Measurements from ENCODE around the gene TTC13. TPM values are rescaled to one million over a fixed set of nuclear protein-coding genes. Genes with fewer than 3 reads are reported as not detected.

The TTC13 gene
- total and polyA plus RNA-seq, 2 of the 13 experiments (the other 11 are each of a cell fraction or from before 2014, with no cell fraction given), result 5.8 to 15.9 TPM

DNA sequence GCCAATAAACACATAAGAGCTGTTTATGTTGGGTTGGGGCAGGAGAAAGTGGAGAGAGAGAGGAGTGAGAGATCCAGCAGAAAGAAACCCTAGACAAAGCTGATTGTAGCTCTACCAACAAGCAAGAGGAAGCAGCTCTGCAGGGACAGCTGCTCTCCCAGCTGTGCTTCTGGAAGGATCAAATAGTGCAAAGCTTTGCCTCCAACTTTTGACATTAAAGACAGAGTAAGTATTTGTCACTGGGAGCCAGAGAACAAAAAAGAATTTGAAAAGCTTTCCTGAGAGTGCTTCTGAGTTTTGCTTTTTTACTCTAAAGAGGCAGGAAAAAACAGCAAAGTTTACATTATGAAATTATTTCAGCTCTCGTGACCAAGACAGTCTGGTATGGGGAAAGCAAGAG lies 81.9 kb downstream of the TTC13 start:
- in situ Hi-C loops (cut with HindIII; ENCODE audit: extremely low pct_ligation_motif_present, low pct_unique_long_range_greater_than_20kb), result no loop called here
- no peak overlapping the region for H3K4me3 ChIP-seq (replicated peaks in 1 of 3; ENCODE audit: insufficient read depth in 1 of 3, low read depth in 2 of 3, low read length in 3 of 3)

DNA sequence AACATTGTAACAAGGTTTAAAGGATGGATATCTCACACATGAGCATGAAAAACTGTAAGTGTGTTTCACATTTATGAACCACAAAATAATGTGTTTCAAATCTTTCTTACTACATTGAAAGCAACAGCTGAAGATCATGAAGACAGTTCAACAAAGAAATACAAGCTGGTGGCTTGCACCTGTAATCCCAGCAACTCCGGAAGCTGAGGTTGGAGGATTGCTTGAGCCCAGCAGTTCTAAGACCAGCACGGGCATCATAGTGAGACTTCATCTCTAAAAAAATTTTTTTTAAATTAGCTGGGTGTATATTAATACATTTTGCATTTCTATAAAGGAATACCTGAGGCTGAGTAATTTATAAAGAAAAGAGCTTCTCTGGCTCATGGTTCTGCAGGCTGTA lies 83.2 kb downstream of the TTC13 start:
- DNase-seq (ENCODE audit: low spot score) (no peak), FAIRE-seq (no peak), ATAC-seq (no peak)
- Histone ChIP-seq H3K27ac (ENCODE audit: extremely low read length, insufficient read depth, low read length) (no peak overlapping the region), H3K79me2 (ENCODE audit: insufficient read depth, low read length) (no peaks in the 10 kb centered on the region), H3K27me3 (ENCODE audit: control insufficient read depth in 1 of 2, insufficient read depth in 2 of 2, low read length in 2 of 2) (no peaks in the 10 kb centered on the region; a peak in 2 of 5 replicates), H3K4me1 (ENCODE audit: insufficient read depth, low read length) (peaks cover 9% of the 10 kb centered on the region; the same call in 1 of the 2 replicates), H3K9ac (ENCODE audit: insufficient read depth, low read depth, low read length) (no peak overlapping the region), H3K4me2 (ENCODE audit: low read depth, low read length) (no peak overlapping the region), H2AFZ (ENCODE audit: low read length) (no peak overlapping the region), H3K36me3 (replicated peaks in 1 of 2; ENCODE audit: control insufficient read depth in 1 of 2, insufficient read depth in 2 of 2, low read length in 2 of 2) (no peaks in the 10 kb centered on the region), H3K9me3 (ENCODE audit: low read length) (no peaks in the 10 kb centered on the region), H3K4me3 (replicated peaks in 1 of 3; ENCODE audit: insufficient read depth in 1 of 3, low read depth in 2 of 3, low read length in 3 of 3) (no peak overlapping the region), H4K20me1 (ENCODE audit: insufficient read depth, low read length) (no peaks in the 10 kb centered on the region)
- no peak for TF ChIP-seq ZNF83 (CRISPR knock-in tag; IDR thresholded peaks at IDR 0.05; ENCODE audit: borderline replicate concordance)
- no peak for TF ChIP-seq ZNF776 (CRISPR knock-in tag; IDR thresholded peaks at IDR 0.05)
- no peak for TF ChIP-seq ZNF17 (CRISPR knock-in tag; IDR thresholded peaks at IDR 0.05)
- no peak for TF ChIP-seq SPEN (CRISPR knock-in tag; IDR thresholded peaks at IDR 0.05; ENCODE audit: low read depth)
- WGBS (ENCODE audit: low lambda C conversion rate), result 67% methylated on average over 2 of the region's 2 CpGs
- in situ Hi-C loops (cut with HindIII; ENCODE audit: extremely low pct_ligation_motif_present, low pct_unique_long_range_greater_than_20kb), result no loop called here
- intact Hi-C loops (cut with micrococcal nuclease; ENCODE audit: unreplicated experiment), result no loop called here
- no TSS peak for BruUV-seq (replicated peaks)
- ChIA-PET CTCF (ENCODE audit: low intra/inter-chr PET ratio, low total read pairs) (no interaction called here), POLR2A (no interaction called here)

More for the DNA sequence above, 81.9 kb downstream of the TTC13 start:
- H3K36me3 ChIP-seq (replicated peaks in 1 of 2; ENCODE audit: control insufficient read depth in 1 of 2, insufficient read depth in 2 of 2, low read length in 2 of 2), result no peaks in the 10 kb centered on the region
- H3K4me2 ChIP-seq (ENCODE audit: low read depth, low read length), result no peak overlapping the region
- 15% methylated on average over 1 of the region's 1 CpG for WGBS (ENCODE audit: low lambda C conversion rate)
- H3K79me2 ChIP-seq (ENCODE audit: insufficient read depth, low read length), result no peaks in the 10 kb centered on the region
- FAIRE-seq (no peak), DNase-seq (ENCODE audit: low spot score) (no peak), ATAC-seq (no peak)
- no peaks in the 10 kb centered on the region; a peak in 2 of 5 replicates for H3K27me3 ChIP-seq (ENCODE audit: control insufficient read depth in 1 of 2, insufficient read depth in 2 of 2, low read length in 2 of 2)
- no peak overlapping the region for H2AFZ ChIP-seq (ENCODE audit: low read length)
- no peak overlapping the region for H3K27ac ChIP-seq (ENCODE audit: extremely low read length, insufficient read depth, low read length)
- POLR2A ChIA-PET, result no interaction called here
- H3K9ac ChIP-seq (ENCODE audit: insufficient read depth, low read depth, low read length), result no peak overlapping the region
- intact Hi-C loops (cut with micrococcal nuclease; ENCODE audit: unreplicated experiment), result no loop called here
- no TSS peak for BruUV-seq (replicated peaks)
- peaks cover 14% of the 10 kb centered on the region for H3K4me1 ChIP-seq (ENCODE audit: insufficient read depth, low read length)
- H3K9me3 ChIP-seq (ENCODE audit: low read length), result no peaks in the 10 kb centered on the region
- CTCF ChIA-PET (ENCODE audit: low intra/inter-chr PET ratio, low total read pairs), result no interaction called here
- H4K20me1 ChIP-seq (ENCODE audit: insufficient read depth, low read length), result no peaks in the 10 kb centered on the region
- TF ChIP-seq RFXANK (CRISPR knock-in tag; IDR thresholded peaks at IDR 0.05) (no peak), TMF1 (CRISPR knock-in tag; IDR thresholded peaks at IDR 0.05; ENCODE audit: low read depth) (no peak), MXD4 (CRISPR knock-in tag; IDR thresholded peaks at IDR 0.05) (no peak), MIER2 (CRISPR knock-in tag; IDR thresholded peaks at IDR 0.05) (no peak), ZNF879 (CRISPR knock-in tag; IDR thresholded peaks at IDR 0.05) (no peak)
- TF ChIP-seq, protein P1, sequence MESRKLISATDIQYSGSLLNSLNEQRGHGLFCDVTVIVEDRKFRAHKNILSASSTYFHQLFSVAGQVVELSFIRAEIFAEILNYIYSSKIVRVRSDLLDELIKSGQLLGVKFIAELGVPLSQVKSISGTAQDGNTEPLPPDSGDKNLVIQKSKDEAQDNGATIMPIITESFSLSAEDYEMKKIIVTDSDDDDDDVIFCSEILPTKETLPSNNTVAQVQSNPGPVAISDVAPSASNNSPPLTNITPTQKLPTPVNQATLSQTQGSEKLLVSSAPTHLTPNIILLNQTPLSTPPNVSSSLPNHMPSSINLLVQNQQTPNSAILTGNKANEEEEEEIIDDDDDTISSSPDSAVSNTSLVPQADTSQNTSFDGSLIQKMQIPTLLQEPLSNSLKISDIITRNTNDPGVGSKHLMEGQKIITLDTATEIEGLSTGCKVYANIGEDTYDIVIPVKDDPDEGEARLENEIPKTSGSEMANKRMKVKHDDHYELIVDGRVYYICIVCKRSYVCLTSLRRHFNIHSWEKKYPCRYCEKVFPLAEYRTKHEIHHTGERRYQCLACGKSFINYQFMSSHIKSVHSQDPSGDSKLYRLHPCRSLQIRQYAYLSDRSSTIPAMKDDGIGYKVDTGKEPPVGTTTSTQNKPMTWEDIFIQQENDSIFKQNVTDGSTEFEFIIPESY (CRISPR knock-in tag; IDR thresholded peaks at IDR 0.05), result no peak
